Measurements from ENCODE around the gene SPRY4. TPM values are rescaled to one million over a fixed set of nuclear protein-coding genes. Genes with fewer than 3 reads are reported as not detected.
A peak's percentile ranks its signal among the peaks of the same experiment; 100 is the strongest.

SPRY4 gene
- total RNA-seq, 3 donors from 2014 or later: 10.7 to 13.8 (median 11.6) TPM

DNA sequence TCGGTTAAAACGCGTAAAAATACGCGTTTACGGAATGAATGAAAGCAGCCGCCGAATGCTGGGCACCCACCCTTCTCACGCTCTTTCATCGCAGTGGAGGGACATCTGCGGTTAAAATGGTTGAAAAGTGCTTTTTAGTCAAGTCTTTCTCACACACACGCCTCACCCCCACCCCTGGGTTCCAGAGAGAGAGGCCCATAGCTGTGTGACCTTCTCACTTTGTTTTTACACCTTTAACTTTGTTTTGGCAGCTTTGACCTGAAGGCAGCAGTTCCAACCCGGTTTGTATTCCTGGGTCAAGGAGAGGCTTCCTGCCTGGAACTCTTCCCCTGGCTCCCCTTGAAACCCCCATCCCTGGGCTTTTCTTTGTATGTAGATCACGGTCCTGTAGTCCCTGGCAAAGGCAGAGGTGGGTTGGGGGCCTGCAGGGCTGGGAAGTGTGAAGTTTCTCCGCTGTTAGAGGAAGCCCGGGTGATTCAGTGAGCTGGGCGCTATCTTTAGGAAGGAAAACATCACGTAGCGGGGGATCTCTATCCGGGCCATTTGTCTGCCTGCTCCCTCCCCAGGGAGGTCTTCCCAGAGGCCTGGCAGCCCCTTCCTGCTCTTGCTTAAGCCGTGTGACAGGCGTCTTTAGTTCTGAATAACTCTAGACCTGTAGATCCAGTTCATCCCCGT lies 29.6 kb downstream of the SPRY4 start:
- intact Hi-C loops (cut with DNase I, micrococcal nuclease): no loop called here
- no peak for TF ChIP-seq CTCF (IDR thresholded peaks at IDR 0.05)
- H3K9me3 ChIP-seq: no peaks in the 10 kb centered on the region
- DNase-seq (no peak), ATAC-seq (no peak)
- peaks cover 14% of the 10 kb centered on the region for H3K4me1 ChIP-seq (ENCODE audit: low read depth)
- H3K36me3 ChIP-seq (ENCODE audit: low read depth): no peaks in the 10 kb centered on the region
- no peak overlapping the region for H3K4me3 ChIP-seq

DNA sequence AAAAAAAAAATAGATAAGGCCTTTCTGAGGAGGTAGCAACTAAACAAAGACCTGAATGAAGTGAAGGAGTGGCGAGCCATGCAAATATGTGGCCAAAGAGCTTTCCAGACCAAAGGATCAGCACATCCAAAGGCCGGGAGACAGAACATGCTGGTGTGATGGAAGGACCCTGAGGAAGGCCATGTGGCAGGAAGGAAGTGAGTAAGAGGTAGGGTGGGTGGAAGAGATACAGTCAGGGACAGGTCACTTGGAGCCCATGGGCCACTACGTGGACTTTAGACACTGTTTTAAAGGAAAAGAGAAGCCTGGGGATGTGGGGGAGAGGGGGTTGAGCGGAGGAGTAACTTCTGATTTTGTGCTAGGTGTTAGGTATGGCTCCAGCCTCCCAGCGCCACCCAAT lies 31.3 kb downstream of the SPRY4 start:
- ATAC-seq: no peak
- Histone ChIP-seq H3K9me3 (no peaks in the 10 kb centered on the region), H3K36me3 (ENCODE audit: low read depth) (no peaks in the 10 kb centered on the region), H3K4me3 (no peak overlapping the region), H3K4me1 (ENCODE audit: low read depth) (peaks cover 5% of the 10 kb centered on the region)
- no peak for DNase-seq
- intact Hi-C loops (cut with DNase I, micrococcal nuclease): no loop called here
- no peak for TF ChIP-seq CTCF (IDR thresholded peaks at IDR 0.05)

DNA sequence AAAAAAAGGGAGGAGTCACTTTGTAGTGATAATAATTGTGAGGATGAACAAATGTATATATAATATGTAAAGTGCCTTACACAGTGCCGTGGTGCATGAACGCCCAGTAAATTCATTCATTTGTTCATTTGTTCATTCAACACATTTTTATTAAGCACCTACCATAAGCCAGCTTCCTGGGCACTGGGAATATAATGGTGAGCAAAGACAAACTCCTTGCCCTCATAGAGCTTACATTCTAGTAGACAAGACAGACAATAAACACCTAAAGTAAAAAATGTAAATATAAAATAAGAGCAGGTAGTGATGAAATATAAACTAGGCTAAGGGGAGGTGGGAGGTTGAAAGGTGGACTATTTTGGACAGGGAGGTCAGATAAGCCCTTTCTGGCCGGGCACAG lies 32.0 kb downstream of the SPRY4 start:
- no peak overlapping the region for H3K4me3 ChIP-seq
- intact Hi-C loops (cut with DNase I, micrococcal nuclease): no loop called here
- DNase-seq (no peak), ATAC-seq (no peak)
- H3K4me1 ChIP-seq (ENCODE audit: low read depth): peaks cover 5% of the 10 kb centered on the region
- H3K9me3 ChIP-seq: no peaks in the 10 kb centered on the region
- no peaks in the 10 kb centered on the region for H3K36me3 ChIP-seq (ENCODE audit: low read depth)
- no peak for TF ChIP-seq CTCF (IDR thresholded peaks at IDR 0.05)

DNA sequence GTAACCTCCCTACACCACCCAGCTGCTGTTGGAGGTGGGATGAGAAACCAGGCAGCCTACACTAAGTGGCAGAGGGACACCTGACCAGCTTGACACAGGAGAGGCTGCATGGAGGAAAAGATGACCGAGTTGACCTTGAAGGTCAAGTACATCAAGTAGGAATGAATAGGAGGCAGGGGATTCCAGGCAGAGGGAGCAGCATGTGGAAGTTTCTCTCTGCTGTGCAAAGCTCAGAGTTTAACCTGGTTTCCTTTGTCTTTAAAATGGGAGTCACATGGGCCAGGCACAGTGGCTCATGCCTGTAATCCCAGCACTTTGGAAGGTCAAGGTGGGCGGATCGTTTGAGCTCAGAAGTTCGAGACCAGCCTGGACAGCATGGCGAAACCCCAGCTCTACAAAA lies 32.6 kb downstream of the SPRY4 start:
- no peaks in the 10 kb centered on the region for H3K9me3 ChIP-seq
- peaks cover 5% of the 10 kb centered on the region for H3K4me1 ChIP-seq (ENCODE audit: low read depth)
- no peak for TF ChIP-seq CTCF (IDR thresholded peaks at IDR 0.05)
- no peaks in the 10 kb centered on the region for H3K36me3 ChIP-seq (ENCODE audit: low read depth)
- H3K4me3 ChIP-seq: no peak overlapping the region
- no peak for DNase-seq
- intact Hi-C loops (cut with DNase I, micrococcal nuclease): no loop called here
- no peak for ATAC-seq

DNA sequence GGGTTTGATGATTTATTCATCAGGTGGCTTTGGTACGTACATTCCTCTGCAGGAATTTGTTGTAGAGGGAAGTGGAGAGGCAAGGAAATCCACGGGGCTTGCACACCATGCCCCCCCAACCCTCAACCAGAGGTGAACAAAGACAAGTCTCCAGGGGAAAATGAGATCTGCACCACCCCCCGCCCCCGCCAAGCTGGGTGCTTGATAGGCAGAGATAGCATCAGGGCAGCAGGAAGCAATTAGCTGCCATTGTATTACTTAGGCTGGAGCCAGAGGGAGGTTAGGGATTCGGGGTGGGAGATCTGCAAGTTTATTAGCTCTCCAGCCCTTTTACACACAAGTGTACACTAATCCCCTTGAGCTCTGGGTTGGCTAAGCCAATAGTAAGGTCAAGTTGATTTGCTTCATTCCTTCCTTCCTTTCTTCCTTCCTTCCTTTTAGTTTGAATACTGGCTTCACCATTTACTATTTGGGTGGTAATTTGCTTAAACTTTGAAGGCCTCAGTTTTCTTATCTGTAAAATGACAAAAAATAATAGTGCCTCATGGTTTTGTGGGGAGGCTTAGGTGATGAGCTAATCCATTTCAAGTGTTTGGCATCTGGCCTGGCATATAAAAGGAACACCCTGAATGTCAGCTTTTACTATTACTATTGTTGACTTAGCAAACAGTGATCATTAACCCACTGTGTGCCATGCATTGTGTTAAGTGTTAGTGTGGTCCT lies 34.1 kb downstream of the SPRY4 start:
- Histone ChIP-seq H3K9me3 (no peaks in the 10 kb centered on the region), H3K4me1 (ENCODE audit: low read depth) (peaks cover 5% of the 10 kb centered on the region), H3K36me3 (ENCODE audit: low read depth) (no peaks in the 10 kb centered on the region), H3K4me3 (no peak overlapping the region)
- ATAC-seq (peak; percentile 81), DNase-seq (peak in 1 of 3 donors; percentile 66)
- intact Hi-C loops (cut with DNase I, micrococcal nuclease): no loop called here
- no peak for TF ChIP-seq CTCF (IDR thresholded peaks at IDR 0.05)
